Right lobe of liver (tissue), 4 donors: ENCODE measurements around the gene TNFRSF21.

ENCODE experiments used
- POLR2A ChIP-seq: fragments of 450-650 bp; IDR thresholded peaks from one replicate; pipeline ENCODE4 v1.6.1; 2017; ENCODE audit warnings: antibody characterized with exemption, mild to moderate bottlenecking
- TF ChIP-seq, protein P1 (sequence below), 4 donors: fragments of 200-600 bp in 3 of 4; fragments of 450-650 bp in 1 of 4; IDR thresholded peaks; one replicate each; pipeline versions ENCODE4 v1.5.1 to v1.8.0; 2016 to 2022; ENCODE audit warnings: antibody characterized with exemption in 4 of 4, mild to moderate bottlenecking in 2 of 4
- donor health status: DM: no; HTN: no; CAD: no.
- donor health status: DM: no; HTN: no; CAD: no.
- donor health status: DM: no; HTN: yes; CAD: no.

DNA sequence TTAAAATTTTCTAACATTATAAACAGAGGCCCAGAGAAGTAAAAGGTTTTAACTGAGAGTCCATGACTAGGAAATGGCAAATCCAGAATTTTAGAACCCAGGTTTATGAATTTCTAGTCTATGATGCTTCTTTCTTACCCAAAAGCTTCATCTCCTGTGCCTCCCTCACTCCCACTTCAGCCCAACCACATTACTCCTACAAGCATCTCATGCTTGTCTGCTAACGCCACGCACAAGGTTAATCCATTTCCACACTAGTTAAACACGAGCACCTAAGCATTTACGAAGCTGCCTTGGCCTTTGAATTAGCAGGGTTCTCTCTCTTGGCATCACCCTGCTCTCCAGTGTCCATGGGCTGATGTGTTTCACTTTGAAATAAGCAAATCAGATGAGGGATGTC is 32.0 kb downstream of the TNFRSF21 start:
- TF ChIP-seq, protein P1, sequence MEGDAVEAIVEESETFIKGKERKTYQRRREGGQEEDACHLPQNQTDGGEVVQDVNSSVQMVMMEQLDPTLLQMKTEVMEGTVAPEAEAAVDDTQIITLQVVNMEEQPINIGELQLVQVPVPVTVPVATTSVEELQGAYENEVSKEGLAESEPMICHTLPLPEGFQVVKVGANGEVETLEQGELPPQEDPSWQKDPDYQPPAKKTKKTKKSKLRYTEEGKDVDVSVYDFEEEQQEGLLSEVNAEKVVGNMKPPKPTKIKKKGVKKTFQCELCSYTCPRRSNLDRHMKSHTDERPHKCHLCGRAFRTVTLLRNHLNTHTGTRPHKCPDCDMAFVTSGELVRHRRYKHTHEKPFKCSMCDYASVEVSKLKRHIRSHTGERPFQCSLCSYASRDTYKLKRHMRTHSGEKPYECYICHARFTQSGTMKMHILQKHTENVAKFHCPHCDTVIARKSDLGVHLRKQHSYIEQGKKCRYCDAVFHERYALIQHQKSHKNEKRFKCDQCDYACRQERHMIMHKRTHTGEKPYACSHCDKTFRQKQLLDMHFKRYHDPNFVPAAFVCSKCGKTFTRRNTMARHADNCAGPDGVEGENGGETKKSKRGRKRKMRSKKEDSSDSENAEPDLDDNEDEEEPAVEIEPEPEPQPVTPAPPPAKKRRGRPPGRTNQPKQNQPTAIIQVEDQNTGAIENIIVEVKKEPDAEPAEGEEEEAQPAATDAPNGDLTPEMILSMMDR (IDR thresholded peaks at IDR 0.05), result no peak
- no peak for TF ChIP-seq POLR2A
